PC-3 (cell line): ENCODE data around the gene CLINT1.
A peak's percentile ranks its signal among the peaks of the same experiment; 100 is the strongest.

Source experiments
- CTCF ChIP-seq: fragments of 300-600 bp; sonication (generic); conservative IDR thresholded peaks from 2 replicates; pipeline ENCODE4 v1.5.1; 2017; ENCODE audit warnings: antibody characterized with exemption, low read depth, mild to moderate bottlenecking, low read length
- EZH2 ChIP-seq: fragments of 300-600 bp; sonication (generic); IDR thresholded peaks from one replicate; pipeline ENCODE4 v1.6.1; 2017; ENCODE audit warnings: antibody characterized with exemption, mild to moderate bottlenecking, low read length; ENCODE audit not compliant: unreplicated experiment

GRCh38 chr5:157816682-157817386 lies 42.1 kb downstream of the CLINT1 start:
- TF ChIP-seq CTCF (peak; percentile 84), EZH2 (no peak)
